Activated CD8-positive, alpha-beta memory T cell treated with anti-CD3 and anti-CD28 coated beads, Interleukin-2, amount 50 U/mL, for 48 hours (primary cell): ENCODE results near the gene PPM1D.
"Not testable (repeated sequence)": the region's sequence is repeated elsewhere in the genome, so short reads cannot be mapped to it uniquely, and the experiment has no call there.

Experiments used
- DNase-seq: peaks from one replicate; pipeline ENCODE4 v3.0.0-alpha.2; 2020

Gene PPM1D

GRCh38 chr17:60594170-60594569 lies 5.8 kb upstream of the PPM1D start:
- not testable (repeated sequence) for DNase-seq

GRCh38 chr17:60594734-60595133 lies 5.3 kb upstream of the PPM1D start:
- no peak for DNase-seq

- DNase-seq = no peak
Observed at GRCh38 chr17:60597297-60597696, 2.7 kb upstream of the PPM1D start.

DNA sequence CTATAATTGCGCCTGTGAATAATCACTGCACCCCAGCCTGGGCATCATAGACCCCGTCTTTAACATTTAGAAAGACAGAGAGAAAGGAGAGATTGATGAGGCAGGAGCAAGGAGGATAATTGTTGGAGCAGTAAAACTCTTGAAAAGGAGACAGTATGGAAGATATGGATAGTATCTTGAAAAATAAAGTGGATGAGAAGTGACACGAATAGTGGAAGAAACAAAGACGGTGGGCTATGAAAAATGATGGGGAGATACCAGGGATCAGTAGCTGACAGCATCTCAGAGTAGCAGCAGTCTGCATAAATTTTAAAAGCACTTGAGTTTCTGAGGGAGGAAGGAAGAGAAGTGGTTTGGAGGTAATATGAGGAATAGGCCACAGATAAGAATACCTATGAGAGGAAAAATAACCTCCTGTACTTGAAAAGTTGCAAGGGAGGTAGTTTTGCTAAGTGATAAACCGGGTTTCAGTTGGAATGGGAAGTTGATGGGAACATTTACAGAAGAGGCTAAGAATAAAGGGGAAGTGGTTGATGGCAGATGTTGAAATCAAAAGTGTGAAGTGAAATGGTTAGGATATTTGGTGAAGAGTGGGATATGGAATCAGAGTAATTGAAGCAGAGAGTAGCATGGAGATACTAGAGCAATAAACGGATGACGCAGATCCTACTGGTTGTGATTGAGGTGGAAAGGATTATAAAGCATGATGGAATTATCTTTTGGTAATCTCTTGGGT lies 1.8 kb upstream of the PPM1D start:
- no peak for DNase-seq

- DNase-seq = no peak
Observed at GRCh38 chr17:60599220-60599619, 773 bp upstream of the PPM1D start.

- DNase-seq = peak; percentile 77
Observed at GRCh38 chr17:60600490-60601446, 775 bp downstream of the PPM1D start.

GRCh38 chr17:60601447-60602384 lies 1.7 kb downstream of the PPM1D start:
- DNase-seq = peak; percentile 61

DNA sequence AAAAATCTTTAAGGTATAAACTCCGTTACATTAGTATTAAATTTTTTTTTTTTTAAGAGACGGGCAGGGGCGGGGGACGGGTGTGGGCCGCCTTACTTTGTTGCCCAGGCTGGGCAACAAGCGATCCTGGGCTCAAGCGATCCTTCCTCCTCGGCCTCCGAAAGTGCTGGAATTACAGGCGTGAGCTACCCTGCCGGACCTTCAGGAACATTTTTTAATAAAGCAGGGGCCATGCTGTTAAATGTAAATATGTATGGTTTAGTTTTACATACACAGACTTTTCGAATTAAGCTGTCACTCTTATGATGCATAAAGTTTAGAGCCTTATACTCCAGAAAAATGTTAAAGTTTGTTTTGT lies 2.4 kb downstream of the PPM1D start:
- no peak for DNase-seq

DNA sequence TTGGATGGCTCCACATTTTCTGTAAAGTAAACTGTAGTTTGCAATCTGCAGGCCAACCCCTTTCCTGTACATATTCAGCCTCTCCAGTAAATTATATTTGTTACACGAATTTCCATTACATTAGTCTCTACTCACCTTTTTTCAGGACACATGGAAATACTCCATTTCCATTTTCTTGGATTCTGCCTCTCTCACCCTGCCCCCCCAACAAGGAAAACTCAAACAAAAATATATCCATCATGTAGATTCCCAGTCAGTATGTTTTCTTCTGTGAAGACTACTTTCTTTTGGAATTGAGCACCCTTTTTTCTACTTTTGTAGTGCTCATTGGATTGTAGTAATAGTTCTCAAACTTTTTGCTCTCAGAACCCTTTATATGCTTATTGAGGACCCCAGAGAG lies 2.9 kb downstream of the PPM1D start:
- no peak for DNase-seq

DNA sequence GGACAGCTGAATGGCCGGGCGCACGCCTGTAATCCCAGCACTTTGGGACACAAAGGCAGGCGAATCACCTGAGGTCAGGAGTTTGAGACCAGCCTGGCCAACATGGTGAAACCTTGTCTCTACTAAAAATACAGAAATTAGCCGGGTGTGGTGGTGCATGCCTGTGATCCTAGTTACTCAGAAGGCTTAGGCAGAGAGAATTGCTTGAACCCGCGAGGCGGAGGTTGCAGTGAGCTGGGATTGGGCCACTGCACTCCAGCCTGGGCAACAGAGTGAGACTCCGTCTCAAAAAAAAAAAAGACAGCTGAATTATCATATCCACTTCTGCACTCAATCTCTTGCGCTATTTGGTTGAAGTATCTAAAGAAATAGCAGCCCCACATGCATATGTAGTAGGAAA lies 3.5 kb downstream of the PPM1D start:
- not testable (repeated sequence) for DNase-seq

DNA sequence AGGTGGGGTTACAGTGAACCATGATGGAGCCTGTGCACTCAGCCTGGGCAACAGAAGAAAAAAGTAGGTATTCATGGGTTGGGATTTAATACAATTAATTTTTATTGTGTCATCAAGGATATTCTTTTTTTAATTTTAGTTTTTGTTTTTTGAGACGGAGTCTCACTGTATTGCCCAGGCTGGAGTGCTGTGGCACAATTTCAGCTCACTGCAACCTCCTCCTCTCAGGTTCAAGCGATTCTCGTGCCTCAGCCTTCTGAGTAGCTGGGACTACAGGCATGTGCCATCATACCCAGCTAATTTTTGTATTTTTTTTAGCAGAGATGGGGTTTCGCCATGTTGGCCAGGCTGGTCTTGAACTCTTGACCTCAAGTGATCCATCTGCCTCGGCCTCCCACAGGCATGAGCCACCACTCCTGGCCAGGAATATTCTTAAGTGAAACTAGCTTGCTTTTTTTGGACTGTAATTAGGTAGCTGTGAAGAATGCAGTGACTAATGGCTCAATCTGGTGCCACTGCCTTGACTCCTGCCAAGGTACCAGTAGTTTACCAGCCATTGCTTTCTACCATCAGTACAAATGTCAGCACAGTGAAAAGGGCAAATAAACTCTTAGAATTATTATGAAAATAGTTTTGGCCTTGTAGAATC lies 4.8 kb downstream of the PPM1D start:
- no peak for DNase-seq

DNA sequence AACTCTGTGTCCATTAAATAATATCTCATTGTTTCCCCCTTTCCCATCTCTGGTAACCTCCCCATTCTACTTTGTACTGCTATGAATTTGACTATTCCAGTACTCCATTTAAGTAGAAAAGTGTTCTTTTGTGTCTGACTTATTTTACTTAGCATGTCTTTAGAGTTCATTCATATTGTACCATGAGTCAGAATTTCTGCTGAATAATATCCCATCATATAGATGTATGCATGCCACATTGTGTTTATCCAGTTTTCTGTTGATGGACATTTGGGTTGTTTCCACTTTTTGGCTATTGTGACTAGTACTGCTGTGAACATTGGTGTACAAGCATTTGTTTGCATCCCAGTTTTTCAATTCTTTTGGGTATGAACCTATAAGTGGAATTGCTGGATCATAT lies 6.0 kb downstream of the PPM1D start:
- no peak for DNase-seq

- no peak for DNase-seq
Observed at GRCh38 chr17:60610473-60610872, 10.5 kb downstream of the PPM1D start.

GRCh38 chr17:60611321-60611720 lies 11.3 kb downstream of the PPM1D start:
- DNase-seq = not testable (repeated sequence)

- no peak for DNase-seq
Observed at GRCh38 chr17:60613325-60613724, 13.3 kb downstream of the PPM1D start.

DNA sequence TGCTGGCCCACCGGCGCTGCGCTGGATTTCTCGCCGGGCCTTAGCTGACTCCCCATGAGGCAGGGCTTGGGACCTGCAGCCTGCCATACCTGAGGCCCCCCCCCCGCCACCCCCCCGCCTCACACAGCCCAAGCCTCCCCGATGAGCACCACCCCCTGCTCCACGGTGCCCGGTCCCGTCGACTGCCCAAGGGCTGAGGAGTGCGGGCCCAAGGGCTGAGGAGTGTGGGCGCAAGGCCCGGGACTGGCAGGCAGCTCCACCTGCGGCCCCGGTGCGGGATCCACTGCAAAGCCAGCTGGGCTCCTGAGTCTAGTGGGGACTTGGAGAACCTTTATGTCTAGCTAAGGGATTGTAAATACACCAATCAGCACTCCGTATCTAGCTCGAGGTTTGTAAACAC lies 13.8 kb downstream of the PPM1D start:
- DNase-seq = not testable (repeated sequence)

DNA sequence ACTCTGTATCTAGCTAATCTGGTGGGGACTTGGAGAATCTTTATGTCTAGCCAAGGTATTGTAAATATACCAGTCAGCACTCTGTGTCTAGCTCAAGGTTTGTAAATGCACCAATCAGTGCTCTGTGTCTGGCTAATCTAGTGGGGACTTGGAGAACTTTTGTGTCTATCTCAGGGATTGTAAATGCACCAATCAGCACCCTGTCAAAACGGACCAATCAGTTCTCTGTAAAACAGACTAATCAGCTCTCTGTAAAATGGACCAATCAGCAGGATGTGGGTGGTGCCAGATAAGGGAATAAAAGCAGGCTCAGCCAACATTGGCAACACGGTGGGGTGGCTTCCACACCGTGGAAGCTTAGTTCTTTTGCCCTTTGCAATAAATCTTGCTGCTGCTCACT lies 14.3 kb downstream of the PPM1D start:
- DNase-seq = not testable (repeated sequence)

DNA sequence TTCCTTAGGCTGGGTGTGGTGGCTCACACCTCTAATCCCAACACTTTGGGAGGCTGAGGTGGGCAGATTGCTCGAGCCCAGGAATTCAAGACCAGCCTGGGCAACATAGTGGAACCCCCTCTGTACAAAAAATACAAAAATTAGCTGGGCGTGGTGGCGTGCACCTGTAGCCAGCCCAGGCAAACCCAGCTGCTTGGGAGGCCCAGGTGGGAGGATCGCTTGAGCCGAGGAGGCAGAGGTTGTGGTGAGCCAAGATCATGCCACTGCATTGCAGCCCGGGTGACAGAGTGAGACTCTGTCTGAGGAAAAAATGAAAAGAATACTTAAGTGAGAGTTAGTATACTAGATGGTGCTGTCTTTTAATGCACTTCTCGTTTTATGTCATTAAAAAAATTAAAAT lies 15.1 kb downstream of the PPM1D start:
- DNase-seq = no peak

- DNase-seq = no peak
Observed at GRCh38 chr17:60615840-60616239, 15.8 kb downstream of the PPM1D start.

- no peak for DNase-seq
Observed at GRCh38 chr17:60618080-60618479, 18.1 kb downstream of the PPM1D start.

GRCh38 chr17:60618854-60619526 lies 19.0 kb downstream of the PPM1D start:
- no peak for DNase-seq

GRCh38 chr17:60622961-60623360 lies 23.0 kb downstream of the PPM1D start:
- DNase-seq = no peak
